ENCODE measurements around the gene TMC6. TPM values are rescaled to one million over a fixed set of nuclear protein-coding genes. Genes with fewer than 3 reads are reported as not detected.
"Not testable (repeated sequence)": the region's sequence is repeated elsewhere in the genome, so short reads cannot be mapped to it uniquely, and the experiment has no call there.

The TMC6 gene
- total RNA-seq, 1 donor from 2014 or later: 265 TPM

- H3K4me1 Mint-ChIP-seq (ENCODE audit: low read depth): peaks cover 13% of the 10 kb centered on the region
- H3K27me3 Mint-ChIP-seq (ENCODE audit: insufficient read depth): no peaks in the 10 kb centered on the region
- intact Hi-C loops (cut with micrococcal nuclease): no loop called here
- H3K9me3 Mint-ChIP-seq: no peaks in the 10 kb centered on the region
- no peaks in the 10 kb centered on the region for H3K36me3 Mint-ChIP-seq (ENCODE audit: low read depth)
- H3K27ac Mint-ChIP-seq: no peak overlapping the region
- no peak for DNase-seq (ENCODE audit: low spot score)
- no peak overlapping the region for H3K4me3 Mint-ChIP-seq
These were observed 17.9 kb upstream of the TMC6 start for GRCh38 chr17:78146471-78146869.

DNA sequence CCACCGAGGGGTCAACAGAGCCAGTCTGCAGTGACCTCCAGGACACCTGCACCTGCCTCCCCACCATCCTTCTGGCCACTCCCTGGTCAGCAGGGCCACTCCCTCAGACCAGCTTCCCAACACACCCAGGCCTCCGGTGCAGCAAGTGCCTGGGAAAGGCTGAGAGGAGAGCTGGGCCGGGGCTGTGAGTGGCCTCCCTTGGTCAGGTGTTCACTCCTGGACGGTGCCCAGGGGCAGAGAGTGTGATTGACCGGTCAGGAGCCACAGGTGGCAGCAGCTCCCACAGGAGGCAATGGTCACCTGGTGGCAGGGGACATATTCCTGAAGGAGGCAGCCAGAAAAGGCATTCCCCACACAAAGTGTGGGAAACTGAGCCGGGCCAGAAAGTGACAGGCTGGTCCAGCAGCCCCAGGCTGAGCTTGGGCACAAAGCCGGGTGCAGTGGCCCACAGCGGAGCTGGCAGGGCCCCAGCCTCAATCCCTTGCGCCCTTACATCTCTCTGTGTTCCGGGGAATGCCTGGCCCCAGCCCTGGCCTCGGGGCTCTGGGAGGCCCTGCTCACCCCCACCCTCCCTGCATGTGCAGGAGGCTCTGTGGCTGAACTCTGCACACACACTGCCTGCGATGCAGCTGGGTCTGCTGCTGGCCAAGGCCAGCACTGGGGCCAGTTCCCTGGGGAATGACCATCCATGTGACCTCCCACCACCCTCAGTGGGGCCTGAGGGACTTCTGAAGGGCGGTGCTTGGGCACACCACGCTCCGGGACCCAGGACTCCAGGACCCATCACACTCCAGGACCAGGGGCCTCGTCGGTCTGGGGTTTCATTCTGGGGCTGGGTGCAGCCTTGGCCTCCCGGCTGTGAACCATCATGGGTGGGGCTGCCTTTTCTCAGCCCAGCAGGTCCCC, 16.4 kb upstream of the TMC6 start:
- peaks cover 19% of the 10 kb centered on the region for H3K4me1 Mint-ChIP-seq (ENCODE audit: low read depth)
- H3K27me3 Mint-ChIP-seq (ENCODE audit: insufficient read depth): no peaks in the 10 kb centered on the region
- no peaks in the 10 kb centered on the region for H3K9me3 Mint-ChIP-seq
- H3K4me3 Mint-ChIP-seq: no peak overlapping the region
- intact Hi-C loops (cut with micrococcal nuclease): no loop called here
- DNase-seq (ENCODE audit: low spot score): no peak
- H3K36me3 Mint-ChIP-seq (ENCODE audit: low read depth): peaks cover 5% of the 10 kb centered on the region
- no peak overlapping the region for H3K27ac Mint-ChIP-seq

- intact Hi-C loops (cut with micrococcal nuclease): no loop called here
- H3K36me3 Mint-ChIP-seq (ENCODE audit: low read depth): peaks cover 5% of the 10 kb centered on the region
- no peaks in the 10 kb centered on the region for H3K9me3 Mint-ChIP-seq
- H3K27me3 Mint-ChIP-seq (ENCODE audit: insufficient read depth): no peaks in the 10 kb centered on the region
- H3K27ac Mint-ChIP-seq: no peak overlapping the region
- no peak overlapping the region for H3K4me3 Mint-ChIP-seq
- peaks cover 23% of the 10 kb centered on the region for H3K4me1 Mint-ChIP-seq (ENCODE audit: low read depth)
- no peak for DNase-seq (ENCODE audit: low spot score)
These were observed 15.7 kb upstream of the TMC6 start for GRCh38 chr17:78144147-78144719.

GRCh38 chr17:78143214-78144146, 14.9 kb upstream of the TMC6 start:
- Mint-ChIP-seq H3K27ac (no peak overlapping the region), H3K4me3 (no peak overlapping the region), H3K27me3 (ENCODE audit: insufficient read depth) (no peaks in the 10 kb centered on the region), H3K36me3 (ENCODE audit: low read depth) (peaks cover 9% of the 10 kb centered on the region), H3K4me1 (ENCODE audit: low read depth) (peaks cover 24% of the 10 kb centered on the region), H3K9me3 (no peaks in the 10 kb centered on the region)
- intact Hi-C loops (cut with micrococcal nuclease): no loop called here
- DNase-seq (ENCODE audit: low spot score): no peak

- Mint-ChIP-seq H3K4me1 (ENCODE audit: low read depth) (peaks cover 21% of the 10 kb centered on the region), H3K9me3 (no peaks in the 10 kb centered on the region), H3K27me3 (ENCODE audit: insufficient read depth) (no peaks in the 10 kb centered on the region), H3K36me3 (ENCODE audit: low read depth) (peaks cover 10% of the 10 kb centered on the region), H3K27ac (no peak overlapping the region), H3K4me3 (no peak overlapping the region)
- intact Hi-C loops (cut with micrococcal nuclease): no loop called here
- DNase-seq (ENCODE audit: low spot score): no peak
These were observed 13.7 kb upstream of the TMC6 start for GRCh38 chr17:78142119-78142861.

DNA sequence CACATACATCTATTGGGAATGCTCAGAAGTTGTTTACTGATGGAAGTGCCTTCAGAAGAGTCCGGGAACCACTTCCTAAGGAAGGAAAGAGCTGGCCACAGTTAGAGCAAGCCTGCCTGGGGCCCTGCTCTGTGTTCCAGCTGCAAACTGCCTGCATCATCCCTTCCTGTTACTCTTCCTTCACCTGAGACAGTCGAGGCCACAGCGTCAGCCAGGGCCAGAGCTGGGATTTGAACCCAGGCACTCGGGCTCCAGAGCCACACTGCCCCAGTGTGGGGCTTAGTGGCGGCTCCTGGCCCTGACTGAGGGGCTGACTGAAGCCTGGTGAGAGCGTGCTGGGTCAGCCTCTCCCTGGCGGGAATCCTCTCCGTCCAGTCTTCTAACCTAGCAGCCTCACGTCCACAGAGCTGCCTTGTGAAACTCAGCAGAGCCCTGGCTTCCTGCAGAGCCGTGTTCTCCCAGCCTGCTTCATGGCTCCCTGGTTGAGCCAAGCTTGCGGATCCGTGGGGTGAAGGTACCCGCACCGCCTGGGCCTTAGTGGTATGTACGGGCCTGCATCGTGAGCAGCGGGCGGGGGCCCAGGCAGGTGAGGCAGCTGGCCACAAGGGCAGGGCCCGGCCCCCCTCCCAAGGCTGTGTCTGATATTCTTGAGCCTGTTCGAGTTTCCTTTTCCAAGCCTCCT, 13.0 kb upstream of the TMC6 start:
- peaks cover 28% of the 10 kb centered on the region for H3K4me1 Mint-ChIP-seq (ENCODE audit: low read depth)
- DNase-seq (ENCODE audit: low spot score): no peak
- no peak overlapping the region for H3K27ac Mint-ChIP-seq
- H3K27me3 Mint-ChIP-seq (ENCODE audit: insufficient read depth): no peaks in the 10 kb centered on the region
- H3K4me3 Mint-ChIP-seq: no peak overlapping the region
- intact Hi-C loops (cut with micrococcal nuclease): loop anchor here (2.0 kb wide), 1 partner anchor 35 kb away; no protein-coding TSS in a partner anchor
- H3K36me3 Mint-ChIP-seq (ENCODE audit: low read depth): peaks cover 15% of the 10 kb centered on the region
- H3K9me3 Mint-ChIP-seq: no peaks in the 10 kb centered on the region

- Mint-ChIP-seq H3K27me3 (ENCODE audit: insufficient read depth) (no peaks in the 10 kb centered on the region), H3K4me3 (peak overlapping the region; percentile 28), H3K9me3 (no peaks in the 10 kb centered on the region), H3K4me1 (ENCODE audit: low read depth) (peaks cover 40% of the 10 kb centered on the region), H3K36me3 (ENCODE audit: low read depth) (peaks cover 26% of the 10 kb centered on the region), H3K27ac (peak overlapping the region; percentile 77)
- DNase-seq (ENCODE audit: low spot score): peak; percentile 96
- intact Hi-C loops (cut with micrococcal nuclease): loop anchor here (1.0 to 2.0 kb wide), 5 partner anchors 10 to 74 kb away; partner anchors contain the start of genes AFMID, BIRC5, SYNGR2 and TK1
These were observed 11.9 kb upstream of the TMC6 start for GRCh38 chr17:78140169-78141051.

GRCh38 chr17:78139861-78140168, 11.3 kb upstream of the TMC6 start:
- DNase-seq (ENCODE audit: low spot score); H3K27me3 Mint-ChIP-seq (ENCODE audit: insufficient read depth); H3K4me3 Mint-ChIP-seq; H3K9me3 Mint-ChIP-seq: not testable (repeated sequence)
- Mint-ChIP-seq H3K4me1 (ENCODE audit: low read depth) (peaks cover 42% of the 10 kb centered on the region), H3K27ac (peak overlapping the region; percentile 77), H3K36me3 (ENCODE audit: low read depth) (peaks cover 29% of the 10 kb centered on the region)
- intact Hi-C loops (cut with micrococcal nuclease): loop anchor here (1.0 to 2.0 kb wide), 5 partner anchors 10 to 74 kb away; partner anchors contain the start of genes AFMID, BIRC5, SYNGR2 and TK1

DNA sequence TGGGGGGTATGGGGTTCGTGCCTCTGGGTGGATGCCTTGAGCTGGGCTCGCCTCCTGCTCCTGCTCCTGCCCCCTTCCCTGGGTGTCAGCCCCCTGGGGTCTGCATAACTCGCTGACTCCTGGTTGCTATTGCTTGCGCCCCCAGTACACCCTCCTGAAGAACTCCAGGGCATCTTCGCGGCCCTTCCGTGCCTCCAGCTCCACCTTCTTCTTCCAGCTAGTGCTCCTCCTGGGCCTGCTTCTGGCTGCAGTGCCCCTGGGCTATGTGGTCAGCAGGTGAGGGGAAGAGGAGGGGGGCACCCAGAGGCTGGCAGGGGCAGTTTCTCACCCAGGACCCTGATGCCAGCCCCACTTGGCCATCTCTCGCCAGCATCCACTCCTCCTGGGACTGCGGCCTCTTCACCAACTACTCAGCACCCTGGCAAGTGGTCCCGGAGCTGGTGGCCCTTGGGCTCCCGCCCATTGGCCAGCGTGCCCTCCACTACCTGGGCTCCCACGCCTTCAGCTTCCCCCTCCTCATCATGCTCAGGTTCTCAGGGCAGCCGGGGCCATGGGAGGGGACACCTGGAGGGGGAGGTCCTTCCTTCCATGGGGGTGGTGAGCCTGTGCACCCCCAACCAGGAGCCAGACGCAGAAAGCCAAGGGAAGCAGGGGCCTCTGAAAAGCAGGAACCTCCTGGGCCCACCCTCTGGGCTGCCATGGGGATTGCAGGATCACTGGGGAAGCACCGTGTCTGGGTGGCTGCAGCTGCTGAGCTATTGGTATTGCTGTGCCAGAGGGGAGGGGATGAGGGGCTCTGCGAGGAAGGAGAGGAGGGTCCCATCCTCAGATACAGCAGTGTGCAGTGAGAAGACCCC, 9.9 kb upstream of the TMC6 start:
- peaks cover 56% of the 10 kb centered on the region for H3K4me1 Mint-ChIP-seq (ENCODE audit: low read depth)
- intact Hi-C loops (cut with micrococcal nuclease): no loop called here
- H3K27me3 Mint-ChIP-seq (ENCODE audit: insufficient read depth): no peaks in the 10 kb centered on the region
- peaks cover 41% of the 10 kb centered on the region for H3K36me3 Mint-ChIP-seq (ENCODE audit: low read depth)
- H3K9me3 Mint-ChIP-seq: no peaks in the 10 kb centered on the region
- H3K27ac Mint-ChIP-seq: no peak overlapping the region
- DNase-seq (ENCODE audit: low spot score): no peak
- H3K4me3 Mint-ChIP-seq: no peak overlapping the region

DNA sequence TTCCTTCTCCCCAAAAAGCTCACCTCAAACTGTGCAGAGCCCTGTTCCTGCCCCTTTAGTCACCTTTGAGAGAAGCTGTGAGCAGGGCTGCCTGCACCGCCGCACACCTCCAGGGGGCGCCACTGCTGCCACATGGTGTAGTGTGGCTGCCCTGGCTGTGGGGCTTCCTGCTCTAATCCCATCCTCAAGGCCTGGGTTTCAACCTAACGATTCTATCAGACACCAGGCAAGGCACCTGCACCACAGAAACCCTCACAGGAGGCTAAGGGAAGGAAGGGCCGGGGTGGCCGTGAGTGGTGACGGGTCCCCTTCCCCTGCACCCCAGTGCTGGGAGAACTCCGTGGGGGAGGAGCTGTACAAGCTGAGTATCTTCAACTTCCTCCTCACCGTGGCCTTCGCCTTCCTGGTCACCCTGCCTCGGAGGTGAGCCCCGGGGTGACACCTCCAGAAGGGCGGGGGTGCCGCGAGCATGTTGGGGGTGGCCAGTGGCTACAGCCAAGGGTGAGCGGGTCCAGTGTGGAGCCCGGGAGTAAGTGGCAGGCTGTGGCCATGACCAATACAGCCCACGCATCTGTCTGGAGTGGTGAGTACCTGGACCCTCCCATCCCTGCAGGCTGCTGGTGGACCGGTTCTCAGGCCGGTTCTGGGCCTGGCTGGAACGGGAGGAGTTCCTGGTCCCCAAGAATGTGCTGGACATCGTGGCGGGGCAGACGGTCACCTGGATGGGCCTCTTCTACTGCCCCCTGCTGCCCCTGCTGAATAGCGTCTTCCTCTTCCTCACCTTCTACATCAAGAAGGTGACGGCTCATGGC, 9.0 kb upstream of the TMC6 start:
- Mint-ChIP-seq H3K27me3 (ENCODE audit: insufficient read depth) (no peaks in the 10 kb centered on the region), H3K4me3 (peak overlapping the region; percentile 7)
- intact Hi-C loops (cut with micrococcal nuclease): no loop called here

More for the DNA sequence above, 9.0 kb upstream of the TMC6 start:
- H3K27ac Mint-ChIP-seq: peak overlapping the region; percentile 74
- H3K9me3 Mint-ChIP-seq: no peaks in the 10 kb centered on the region
- peaks cover 48% of the 10 kb centered on the region for H3K36me3 Mint-ChIP-seq (ENCODE audit: low read depth)
- DNase-seq (ENCODE audit: low spot score): no peak
- H3K4me1 Mint-ChIP-seq (ENCODE audit: low read depth): peaks cover 63% of the 10 kb centered on the region
